Mammary epithelial cell (primary cell): ENCODE measurements around the gene ARHGAP9.

Experiments
- CTCF ChIP-seq, 2 donors: IDR thresholded peaks in 1 of 2; conservative IDR thresholded peaks in 1 of 2; 2 replicates each; pipeline ENCODE4 v1.5.1; 2011 to 2012; ENCODE audit warnings: inconsistent platforms in 2 of 2, low read length in 2 of 2, mild to moderate bottlenecking in 2 of 2, control low read depth in 1 of 2, low read depth in 1 of 2; ENCODE audit not compliant: insufficient read depth in 1 of 2; ENCODE audit errors: extremely low read depth in 1 of 2
- EZH2 ChIP-seq: IDR thresholded peaks from 2 replicates; pipeline ENCODE4 v1.6.1; 2012; ENCODE audit warnings: low read length, inconsistent platforms, borderline replicate concordance

DNA sequence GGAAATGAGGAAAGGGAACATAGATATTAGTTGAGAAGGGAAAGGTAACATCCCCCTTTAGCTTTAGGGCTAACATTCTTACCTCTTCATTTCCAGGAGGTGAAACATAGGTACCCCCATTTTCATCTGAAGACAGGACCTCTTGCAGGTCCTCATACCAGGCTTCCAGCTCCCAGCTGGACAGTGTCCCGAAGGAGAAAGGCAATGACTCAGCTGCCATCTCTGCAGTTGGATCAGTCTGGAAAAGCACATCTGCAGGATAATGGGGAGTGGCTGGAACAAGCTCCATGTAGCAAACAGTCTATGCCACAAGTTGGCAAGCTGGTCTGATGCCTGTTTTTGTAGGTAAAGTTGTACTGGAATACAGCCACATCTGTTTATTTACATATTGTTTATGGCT lies 37.5 kb upstream of the ARHGAP9 start:
- TF ChIP-seq CTCF (conservative IDR thresholded peaks at IDR 0.05 in 1 of 2, IDR thresholded peaks at IDR 0.05 in 1 of 2; ENCODE audit: extremely low read depth in 1 of 2, insufficient read depth in 1 of 2, low read depth in 1 of 2, low read length in 2 of 2) (no peak), EZH2 (no peak)
